CD4-positive, CD25-positive, alpha-beta regulatory T cell (primary cell): ENCODE results near the gene GPR78. TPM values are rescaled to one million over a fixed set of nuclear protein-coding genes. Genes with fewer than 3 reads are reported as not detected.
"Not testable (repeated sequence)": the region's sequence is repeated elsewhere in the genome, so short reads cannot be mapped to it uniquely, and the experiment has no call there.

Source experiments
- ATAC-seq, 2 donors: fragments of 150-1000 bp; cut with Tn5 transposase; one replicate each; pipeline ENCODE4 v1.10.0; 2021; ENCODE audit warnings: low read depth in 2 of 2, moderate number of reproducible peaks in 2 of 2, moderate library complexity in 1 of 2
- DNase-seq, 3 donors: peaks; one replicate each; pipeline versions ENCODE4 v3.0.0 to v3.0.0-alpha.2; 2012 to 2022; ENCODE audit warnings: mixed read lengths in 1 of 3
- H3K27ac ChIP-seq: one replicate; pipeline ENCODE4 v1.7.0; 2013; ENCODE audit warnings: mild to moderate bottlenecking, low read length; ENCODE audit not compliant: insufficient read depth, poor library complexity, severe bottlenecking
- H3K27me3 ChIP-seq: one replicate; pipeline ENCODE4 v1.7.0; 2013; ENCODE audit warnings: low read length; ENCODE audit not compliant: control insufficient read depth, insufficient read depth
- H3K36me3 ChIP-seq: one replicate; pipeline ENCODE4 v1.7.0; 2013; ENCODE audit warnings: mild to moderate bottlenecking, low read length, moderate library complexity; ENCODE audit not compliant: control insufficient read depth, insufficient read depth
- H3K4me1 ChIP-seq: 2 replicates; pipeline ENCODE4 v1.7.0; 2013; ENCODE audit warnings: mild to moderate bottlenecking, low read length; ENCODE audit not compliant: insufficient read depth, control insufficient read depth, poor library complexity, severe bottlenecking
- H3K4me3 ChIP-seq: one replicate; pipeline ENCODE4 v1.7.0; 2013; ENCODE audit warnings: low read depth, mild to moderate bottlenecking, low read length, moderate library complexity
- H3K9me3 ChIP-seq, 2 experiments: 1 replicate in 1 of 2; 2 replicates in 1 of 2; pipeline ENCODE4 v1.7.0; 2013; ENCODE audit warnings: low read length in 2 of 2, mild to moderate bottlenecking in 1 of 2, moderate library complexity in 1 of 2; ENCODE audit not compliant: control insufficient read depth in 2 of 2
- H3K27ac Mint-ChIP-seq, 3 donors: one replicate each; pipeline ENCODE4 v1.8.0; 2020 to 2022; ENCODE audit warnings: mild to moderate bottlenecking in 3 of 3, mixed read lengths in 3 of 3, moderate library complexity in 2 of 3
- H3K27me3 Mint-ChIP-seq: one replicate; pipeline ENCODE4 v1.8.0; 2022; ENCODE audit warnings: mild to moderate bottlenecking, mixed read lengths
- H3K36me3 Mint-ChIP-seq: one replicate; pipeline ENCODE4 v1.8.0; 2020; ENCODE audit warnings: mixed read lengths
- H3K4me1 Mint-ChIP-seq, 4 donors: one replicate each; pipeline ENCODE4 v1.8.0; 2020 to 2022; ENCODE audit warnings: mixed read lengths in 4 of 4, mild to moderate bottlenecking in 1 of 4
- H3K4me3 Mint-ChIP-seq, 4 donors: one replicate each; pipeline ENCODE4 v1.8.0; 2020 to 2022; ENCODE audit warnings: mild to moderate bottlenecking in 4 of 4, mixed read lengths in 4 of 4, moderate library complexity in 3 of 4
- H3K9me3 Mint-ChIP-seq, 7 donors: one replicate each; pipeline ENCODE4 v1.8.0; 2020 to 2022; ENCODE audit warnings: mixed read lengths in 7 of 7, mild to moderate bottlenecking in 3 of 7, moderate library complexity in 2 of 7
- polyA plus RNA-seq, 4 donors: library from polyadenylated mRNA; unstranded; fragments of 300-500 nt; fragmentation: Illumina TruSeq; gene quantifications; one replicate each; pipeline ENCODE4 v1.2.3, GENCODE V29; 2021
- total RNA-seq: library from RNA; stranded (reverse); gene quantifications from one replicate; pipeline ENCODE4 v1.2.3, GENCODE V29; 2022

GPR78 gene
- total and polyA plus RNA-seq, 5 donors from 2014 or later, result not detected

GRCh38 chr4:8574796-8575370, 5.3 kb upstream of the GPR78 start:
- Mint-ChIP-seq H3K9me3 (peaks cover 0 to 2% (median 0%) of the 10 kb centered on the region in 7 donors), H3K27ac (no peak overlapping the region), H3K4me1 (peaks cover 0 to under 1% (median 0%) of the 10 kb centered on the region in 4 donors), H3K36me3 (no peaks in the 10 kb centered on the region), H3K4me3 (no peak overlapping the region), H3K27me3 (peaks cover 11% of the 10 kb centered on the region)
- ATAC-seq (no peak), DNase-seq (no peak)
- H3K4me1 ChIP-seq, result no peaks in the 10 kb centered on the region
- no peaks in the 10 kb centered on the region for H3K9me3 ChIP-seq
- no peak overlapping the region for H3K27ac ChIP-seq
- H3K36me3 ChIP-seq, result no peaks in the 10 kb centered on the region
- H3K4me3 ChIP-seq, result no peak overlapping the region
- no peaks in the 10 kb centered on the region for H3K27me3 ChIP-seq

DNA sequence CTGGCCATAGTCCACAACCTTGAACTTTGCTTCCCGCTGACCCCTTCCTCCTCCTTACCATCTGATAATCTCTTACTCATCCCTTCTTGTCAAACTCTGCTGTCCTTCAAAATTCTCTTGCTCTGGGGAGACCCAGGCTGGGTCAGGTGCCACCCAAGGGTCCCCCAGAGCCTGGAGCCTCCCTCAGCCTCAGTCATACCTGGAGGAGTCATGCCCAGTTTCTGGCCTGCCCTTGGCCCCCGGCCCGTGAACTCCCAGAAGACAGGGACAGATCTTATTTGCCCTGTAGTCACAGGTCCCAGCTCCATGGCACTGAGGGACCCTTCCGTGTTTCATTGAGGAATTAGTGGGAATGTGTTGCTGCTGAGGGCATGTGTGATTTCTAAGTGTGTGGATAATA, 4.7 kb upstream of the GPR78 start:
- Mint-ChIP-seq H3K4me3 (no peak overlapping the region), H3K27ac (peak overlapping the region in 1 of 3 donors; percentile 43)

DNA sequence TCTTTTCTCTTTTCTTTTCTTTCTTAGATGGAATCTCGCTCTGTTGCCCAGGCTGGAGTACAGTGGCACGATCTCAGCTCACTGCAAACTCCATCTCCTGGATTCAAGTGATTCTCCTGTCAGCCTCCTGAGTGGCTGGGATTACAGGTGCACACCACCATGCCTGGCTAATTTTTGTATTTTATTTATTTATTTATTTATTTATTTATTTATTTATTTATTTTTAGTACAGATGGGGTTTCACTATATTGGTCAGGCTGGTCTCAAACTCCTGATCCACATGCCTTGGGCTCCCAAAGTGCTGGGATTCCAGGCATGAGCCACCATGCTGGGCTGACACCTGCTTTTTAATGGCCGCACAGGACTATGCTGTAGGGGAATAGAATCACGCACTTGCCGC, 3.6 kb upstream of the GPR78 start:
- not testable (repeated sequence) for H3K36me3 ChIP-seq, H3K36me3 Mint-ChIP-seq, H3K4me3 ChIP-seq, H3K27ac Mint-ChIP-seq, H3K4me1 Mint-ChIP-seq, DNase-seq, H3K9me3 ChIP-seq, H3K27ac ChIP-seq, H3K27me3 ChIP-seq, ATAC-seq, H3K4me3 Mint-ChIP-seq, H3K4me1 ChIP-seq, H3K9me3 Mint-ChIP-seq
- peaks cover 11% of the 10 kb centered on the region for H3K27me3 Mint-ChIP-seq

More for the DNA sequence above, 4.7 kb upstream of the GPR78 start:
- no peaks in the 10 kb centered on the region for H3K27me3 ChIP-seq
- Mint-ChIP-seq H3K4me1 (peaks cover 0 to 2% (median 0%) of the 10 kb centered on the region in 4 donors), H3K36me3 (no peaks in the 10 kb centered on the region), H3K27me3 (peaks cover 11% of the 10 kb centered on the region), H3K9me3 (peaks cover 0 to 2% (median 0%) of the 10 kb centered on the region in 7 donors)
- H3K9me3 ChIP-seq, result no peaks in the 10 kb centered on the region
- no peaks in the 10 kb centered on the region for H3K4me1 ChIP-seq
- H3K4me3 ChIP-seq, result no peak overlapping the region
- ATAC-seq, result no peak
- H3K36me3 ChIP-seq, result no peaks in the 10 kb centered on the region
- no peak for DNase-seq
- H3K27ac ChIP-seq, result no peak overlapping the region

DNA sequence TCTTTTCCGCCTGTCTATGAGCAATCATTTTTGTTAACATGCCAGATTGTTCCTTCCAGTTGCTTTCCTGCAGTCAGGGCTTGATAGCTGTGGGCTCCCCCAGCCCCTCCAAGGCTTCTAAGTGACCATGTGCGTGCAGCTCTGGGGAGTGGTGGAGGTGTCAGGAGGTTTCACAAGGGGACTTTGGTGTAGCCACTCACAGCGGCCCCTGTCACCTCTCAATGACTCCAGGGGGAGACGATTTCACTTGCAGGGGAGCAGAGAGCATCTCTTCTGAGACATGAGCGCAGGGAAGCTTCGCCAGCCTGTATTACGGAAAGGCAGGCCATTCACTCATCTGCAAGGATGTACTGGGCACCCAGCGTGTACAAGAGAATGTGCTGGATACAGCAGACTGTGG, 3.1 kb upstream of the GPR78 start:
- no peaks in the 10 kb centered on the region for H3K36me3 Mint-ChIP-seq
- DNase-seq (no peak), ATAC-seq (no peak)
- H3K27ac Mint-ChIP-seq, result no peak overlapping the region
- H3K36me3 ChIP-seq, result no peaks in the 10 kb centered on the region
- H3K4me1 Mint-ChIP-seq, result peaks cover 0 to 2% (median 0%) of the 10 kb centered on the region in 4 donors
- H3K27me3 ChIP-seq, result no peaks in the 10 kb centered on the region
- H3K4me3 Mint-ChIP-seq, result no peak overlapping the region
- no peaks in the 10 kb centered on the region for H3K9me3 ChIP-seq
- no peaks in the 10 kb centered on the region for H3K4me1 ChIP-seq
- H3K27me3 Mint-ChIP-seq, result peaks cover 13% of the 10 kb centered on the region
- H3K9me3 Mint-ChIP-seq, result peaks cover 0 to 2% (median 0%) of the 10 kb centered on the region in 7 donors
- no peak overlapping the region for H3K4me3 ChIP-seq
- H3K27ac ChIP-seq, result no peak overlapping the region

GRCh38 chr4:8577972-8578371, 2.2 kb upstream of the GPR78 start:
- no peaks in the 10 kb centered on the region for H3K4me1 ChIP-seq
- Mint-ChIP-seq H3K36me3 (no peaks in the 10 kb centered on the region), H3K4me3 (no peak overlapping the region), H3K27me3 (peaks cover 16% of the 10 kb centered on the region), H3K4me1 (peaks cover 0 to 2% (median 0%) of the 10 kb centered on the region in 4 donors), H3K27ac (no peak overlapping the region), H3K9me3 (peaks cover 0 to 2% (median 0%) of the 10 kb centered on the region in 7 donors)
- no peak for ATAC-seq
- no peaks in the 10 kb centered on the region for H3K36me3 ChIP-seq
- no peak overlapping the region for H3K4me3 ChIP-seq
- H3K27me3 ChIP-seq, result no peaks in the 10 kb centered on the region
- DNase-seq, result no peak
- H3K9me3 ChIP-seq, result no peaks in the 10 kb centered on the region
- H3K27ac ChIP-seq, result no peak overlapping the region

- Mint-ChIP-seq H3K9me3 (peaks cover 0 to 2% (median 0%) of the 10 kb centered on the region in 7 donors), H3K27me3 (peaks cover 12% of the 10 kb centered on the region), H3K27ac (no peak overlapping the region), H3K4me1 (peaks cover 0 to 2% (median 0%) of the 10 kb centered on the region in 4 donors), H3K36me3 (no peaks in the 10 kb centered on the region), H3K4me3 (no peak overlapping the region)
- Histone ChIP-seq H3K4me3 (no peak overlapping the region), H3K4me1 (no peaks in the 10 kb centered on the region), H3K9me3 (no peaks in the 10 kb centered on the region), H3K27me3 (no peaks in the 10 kb centered on the region), H3K36me3 (no peaks in the 10 kb centered on the region), H3K27ac (no peak overlapping the region)
- no peak for ATAC-seq
- DNase-seq, result no peak
These were observed 1.5 kb upstream of the GPR78 start for GRCh38 chr4:8578717-8579116.

- H3K27me3 ChIP-seq, result no peaks in the 10 kb centered on the region
- no peak for ATAC-seq
- Mint-ChIP-seq H3K27me3 (peaks cover 12% of the 10 kb centered on the region), H3K4me3 (no peak overlapping the region), H3K4me1 (peaks cover 0 to 2% (median 0%) of the 10 kb centered on the region in 4 donors), H3K9me3 (peaks cover 0 to 2% (median 0%) of the 10 kb centered on the region in 7 donors), H3K36me3 (no peaks in the 10 kb centered on the region), H3K27ac (no peak overlapping the region)
- no peaks in the 10 kb centered on the region for H3K9me3 ChIP-seq
- no peaks in the 10 kb centered on the region for H3K36me3 ChIP-seq
- no peak for DNase-seq
- H3K4me1 ChIP-seq, result no peaks in the 10 kb centered on the region
- H3K4me3 ChIP-seq, result no peak overlapping the region
- no peak overlapping the region for H3K27ac ChIP-seq
These were observed 469 bp upstream of the GPR78 start for GRCh38 chr4:8579526-8580320.
